KOPT-K1 (cell line): ENCODE results near the gene EXOC4.
"Not testable (repeated sequence)": the region's sequence is repeated elsewhere in the genome, so short reads cannot be mapped to it uniquely, and the experiment has no call there.

Experiments
- H3K27ac ChIP-seq: fragments of 200-600 bp; sonication (generic); 2 replicates; pipeline ENCODE4 v1.5.1; 2016; ENCODE audit warnings: antibody characterized with exemption, mild to moderate bottlenecking, low read depth, low read length; ENCODE audit not compliant: poor library complexity, severe bottlenecking
- H3K36me3 ChIP-seq: fragments of 200-600 bp; sonication (generic); 2 replicates; pipeline ENCODE4 v1.5.1; 2017; ENCODE audit warnings: antibody characterized with exemption, mild to moderate bottlenecking, low read length, moderate library complexity; ENCODE audit not compliant: insufficient read depth
- H3K9me3 ChIP-seq: fragments of 200-600 bp; sonication (generic); 2 replicates; pipeline ENCODE4 v1.5.1; 2017; ENCODE audit warnings: antibody characterized with exemption, low read length, mild to moderate bottlenecking; ENCODE audit not compliant: insufficient read depth, poor library complexity, severe bottlenecking

The EXOC4 gene

DNA sequence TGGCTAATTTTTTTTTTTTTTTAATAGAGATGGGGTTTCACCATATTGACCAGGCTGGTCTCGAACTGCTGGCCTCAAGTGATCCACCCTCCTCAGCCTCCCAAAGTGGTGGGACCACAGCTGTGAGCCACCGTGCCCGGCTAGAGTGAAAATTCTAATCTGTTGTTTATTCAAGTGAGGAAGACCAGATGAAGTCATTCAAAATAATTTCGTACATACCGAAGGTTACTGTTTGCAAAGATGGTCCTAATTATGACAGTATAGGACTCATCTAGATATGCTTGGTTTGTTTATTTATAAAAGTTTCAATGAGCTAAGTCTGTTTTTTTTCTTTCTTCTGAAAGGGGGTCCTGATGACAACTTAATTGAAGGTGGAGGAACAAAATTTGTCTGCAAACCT is 376.8 kb downstream of the EXOC4 start:
- Histone ChIP-seq H3K9me3 (peaks cover 6% of the 10 kb centered on the region), H3K36me3 (peaks cover 7% of the 10 kb centered on the region; the same call in 1 of the 2 replicates), H3K27ac (no peak overlapping the region)

DNA sequence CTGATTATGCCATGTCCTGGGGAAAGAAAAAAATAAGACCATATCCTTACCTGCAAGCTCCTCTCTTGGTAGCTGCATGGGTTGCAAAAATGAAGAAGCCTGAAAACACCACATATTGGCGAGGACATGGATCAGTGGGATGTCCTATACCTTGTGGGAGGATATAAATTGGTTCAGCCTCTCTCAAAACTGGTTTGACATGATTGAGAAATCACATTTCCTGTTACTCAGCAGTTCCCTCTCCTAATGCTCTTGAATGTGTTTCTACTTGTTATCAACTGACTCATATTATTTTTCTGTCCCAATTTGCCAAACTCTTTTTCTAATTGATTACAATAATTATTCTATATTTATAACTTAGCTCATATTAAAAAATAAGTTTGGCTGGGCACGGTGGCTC is 380.2 kb downstream of the EXOC4 start:
- H3K27ac ChIP-seq: no peak overlapping the region

DNA sequence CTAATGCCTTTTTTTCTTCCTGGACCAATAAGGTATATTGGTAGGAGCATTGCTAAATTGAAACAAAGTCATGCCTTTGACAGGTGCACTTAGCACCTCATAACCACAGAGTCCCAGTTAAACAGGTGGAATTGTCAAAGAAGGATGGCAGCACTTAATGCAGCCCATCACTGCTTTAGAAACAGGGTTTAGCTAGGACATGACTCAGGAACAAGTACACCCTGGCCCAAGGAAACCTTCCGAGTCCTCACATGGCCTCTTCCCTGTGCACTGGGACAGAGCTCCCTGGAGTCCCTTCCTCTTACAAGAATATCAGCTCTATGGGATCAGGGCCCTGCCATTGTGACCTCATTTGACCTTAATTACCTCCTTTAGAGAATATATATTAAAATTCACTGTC is 382.7 kb downstream of the EXOC4 start:
- Histone ChIP-seq H3K36me3 (no peaks in the 10 kb centered on the region; the same call in 1 of the 2 replicates), H3K27ac (no peak overlapping the region), H3K9me3 (peaks cover 6% of the 10 kb centered on the region)

More for the DNA sequence above, 380.2 kb downstream of the EXOC4 start:
- H3K9me3 ChIP-seq: peaks cover 6% of the 10 kb centered on the region
- H3K36me3 ChIP-seq: peaks cover 7% of the 10 kb centered on the region; the same call in 1 of the 2 replicates

DNA sequence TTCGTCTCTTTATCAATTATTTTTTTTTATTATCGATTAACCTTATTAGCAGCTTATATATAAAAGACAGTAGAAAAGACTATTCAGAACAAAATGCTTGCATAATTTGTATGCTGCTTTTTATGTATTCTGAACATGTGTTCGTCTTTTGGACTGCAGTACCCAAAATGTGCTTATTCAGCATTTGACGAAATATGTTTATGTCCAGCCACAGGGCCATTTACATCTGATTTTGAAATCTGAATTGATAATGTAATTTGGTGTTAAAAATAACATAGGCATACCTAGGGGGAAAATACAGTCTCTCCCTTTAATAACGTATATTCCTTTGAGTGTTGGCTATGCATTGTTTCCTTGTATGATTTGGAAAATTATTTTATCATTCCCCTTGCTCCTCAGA is 386.0 kb downstream of the EXOC4 start:
- H3K36me3 ChIP-seq: no peaks in the 10 kb centered on the region
- peaks cover under 1% of the 10 kb centered on the region for H3K9me3 ChIP-seq
- no peak overlapping the region for H3K27ac ChIP-seq

DNA sequence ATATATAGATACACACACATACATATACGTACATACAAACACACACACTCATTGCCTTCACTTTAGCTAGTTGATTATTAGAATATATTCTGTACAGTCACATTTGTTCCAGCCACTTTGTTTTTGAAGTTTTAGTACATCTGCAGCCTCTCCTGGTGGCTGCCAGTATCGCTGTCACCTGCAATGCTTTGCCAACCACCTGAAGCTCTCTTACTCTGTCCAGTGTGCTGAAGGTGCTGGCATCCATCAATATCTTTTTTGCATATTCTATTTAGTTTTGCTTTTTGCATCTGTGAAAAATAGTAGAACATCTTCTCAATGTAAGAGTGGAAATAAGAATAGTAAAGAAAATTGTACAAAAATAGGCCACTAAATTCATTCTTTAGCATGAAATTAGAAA is 388.6 kb downstream of the EXOC4 start:
- no peaks in the 10 kb centered on the region for H3K36me3 ChIP-seq
- H3K9me3 ChIP-seq: peaks cover 5% of the 10 kb centered on the region
- H3K27ac ChIP-seq: no peak overlapping the region

DNA sequence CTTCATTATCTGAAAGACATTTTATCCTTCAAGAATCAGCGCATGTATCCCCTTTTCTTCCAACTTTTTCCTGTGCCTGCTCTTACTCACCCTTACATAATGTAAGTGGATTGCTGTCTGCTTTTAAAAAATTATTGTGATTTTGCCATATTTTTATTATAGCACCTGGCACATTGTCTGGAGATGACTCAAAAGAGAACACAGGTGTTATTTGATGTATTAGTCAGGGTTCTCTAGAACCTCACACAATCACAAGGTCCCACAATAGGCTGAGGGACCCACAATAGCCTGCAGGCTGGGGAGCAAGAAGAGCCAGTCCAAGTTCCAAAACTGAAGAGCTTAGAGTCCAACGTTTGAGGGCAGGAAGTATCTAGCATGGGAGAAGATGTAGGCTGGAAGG is 390.0 kb downstream of the EXOC4 start:
- Histone ChIP-seq H3K9me3 (peaks cover 5% of the 10 kb centered on the region), H3K27ac (no peak overlapping the region), H3K36me3 (no peaks in the 10 kb centered on the region)

DNA sequence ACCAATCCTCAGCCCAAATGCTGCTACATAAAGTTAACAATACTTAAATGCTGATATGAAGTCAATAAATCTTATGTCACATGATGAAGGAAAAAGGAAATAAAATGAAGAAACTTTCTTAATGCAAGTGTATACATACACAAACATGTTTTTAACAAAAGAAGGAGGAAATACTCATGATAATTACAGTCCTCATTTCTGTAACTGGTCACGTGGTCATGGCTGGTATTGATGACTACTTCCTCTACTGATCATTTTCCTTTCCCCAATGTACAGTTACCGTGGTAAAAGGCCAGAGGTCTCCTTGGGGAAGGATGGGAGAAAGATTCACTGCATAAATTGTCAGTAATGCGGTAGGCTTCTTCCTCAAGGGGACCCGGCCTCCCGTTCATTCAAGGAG is 390.8 kb downstream of the EXOC4 start:
- H3K36me3 ChIP-seq, H3K9me3 ChIP-seq, H3K27ac ChIP-seq: not testable (repeated sequence)

DNA sequence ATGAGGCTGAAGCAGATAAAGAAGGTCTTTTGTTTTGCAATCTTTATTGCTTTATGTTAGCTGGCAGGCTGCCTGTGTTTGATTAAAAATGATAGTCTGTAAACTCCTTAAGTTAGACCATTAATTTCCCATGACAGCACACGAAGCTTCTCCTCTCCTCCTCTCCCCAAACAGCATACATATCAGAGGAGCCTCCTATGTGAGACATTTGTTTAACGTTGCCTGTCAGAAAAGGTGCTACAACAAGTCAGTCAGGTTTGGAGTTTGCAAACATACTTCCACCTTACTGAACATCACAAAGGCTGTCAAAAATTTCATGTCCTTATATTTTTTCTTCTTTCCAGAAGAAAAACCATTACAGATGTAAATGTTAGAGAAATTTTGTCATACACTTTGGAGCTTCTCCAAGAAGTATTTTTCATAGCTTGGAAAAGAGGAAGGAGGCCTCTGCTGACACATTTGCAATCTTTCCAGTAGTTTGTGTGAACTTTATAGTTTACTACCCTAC is 393.1 kb downstream of the EXOC4 start:
- Histone ChIP-seq H3K27ac (no peak overlapping the region), H3K9me3 (peaks cover 5% of the 10 kb centered on the region), H3K36me3 (no peaks in the 10 kb centered on the region)

DNA sequence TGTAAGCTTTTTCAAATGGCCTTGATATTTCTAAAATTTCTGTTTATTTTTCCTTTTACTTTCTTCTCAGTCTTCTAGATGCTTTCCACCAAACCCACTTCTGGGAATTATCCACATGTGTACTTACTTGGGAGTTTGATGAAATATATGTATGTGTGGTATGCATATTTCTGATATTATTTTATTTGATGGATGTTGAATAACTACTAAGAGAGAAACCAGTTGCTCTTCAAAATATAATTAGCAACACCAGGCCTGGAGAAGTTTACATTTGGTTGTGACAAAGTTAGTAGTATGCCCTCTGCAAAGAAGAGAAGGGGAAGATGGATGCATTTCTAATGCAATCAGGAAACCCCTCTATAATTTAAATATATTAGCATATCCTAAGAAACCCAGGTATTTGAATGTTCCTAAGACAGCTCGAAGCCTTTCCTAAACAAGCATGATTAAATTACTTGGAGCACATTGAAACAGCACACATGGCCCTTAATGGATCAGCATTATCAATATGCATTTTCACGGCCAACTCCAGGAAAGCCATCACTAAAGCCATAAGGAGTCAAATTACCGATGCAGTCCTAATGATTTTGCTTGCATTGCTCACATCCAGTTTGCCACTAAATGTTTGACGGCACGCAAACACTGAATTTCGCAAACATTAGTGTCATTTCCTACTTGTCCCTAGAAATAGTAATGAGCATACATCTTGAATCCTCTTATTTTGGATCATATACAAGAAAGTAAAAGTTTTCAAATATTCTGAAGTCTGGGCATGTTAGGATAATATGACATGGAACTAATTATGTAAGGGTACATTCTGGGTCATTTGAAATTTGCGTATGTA is 393.8 kb downstream of the EXOC4 start:
- Histone ChIP-seq H3K9me3 (peaks cover 5% of the 10 kb centered on the region), H3K36me3 (no peaks in the 10 kb centered on the region), H3K27ac (no peak overlapping the region)

DNA sequence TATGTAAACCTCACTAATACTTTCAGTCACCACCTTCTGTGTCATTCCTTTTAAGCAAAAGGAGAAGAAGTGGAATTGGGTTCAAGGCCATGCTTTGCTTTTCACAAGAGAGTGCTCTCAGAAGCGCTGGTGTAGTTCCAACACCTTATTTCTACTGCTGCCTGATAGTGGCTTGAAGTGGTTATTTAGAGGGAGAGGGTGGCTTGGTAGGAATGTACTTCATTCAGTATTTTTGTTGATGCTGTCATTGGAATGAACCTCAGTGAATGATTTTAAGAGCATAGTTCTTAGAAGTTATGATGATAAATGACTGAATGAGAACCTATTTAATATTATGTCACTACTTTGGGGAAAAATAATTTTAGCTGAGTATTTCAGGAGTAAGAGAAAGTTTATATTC is 396.7 kb downstream of the EXOC4 start:
- no peak overlapping the region for H3K27ac ChIP-seq
- H3K9me3 ChIP-seq: no peaks in the 10 kb centered on the region
- no peaks in the 10 kb centered on the region for H3K36me3 ChIP-seq

DNA sequence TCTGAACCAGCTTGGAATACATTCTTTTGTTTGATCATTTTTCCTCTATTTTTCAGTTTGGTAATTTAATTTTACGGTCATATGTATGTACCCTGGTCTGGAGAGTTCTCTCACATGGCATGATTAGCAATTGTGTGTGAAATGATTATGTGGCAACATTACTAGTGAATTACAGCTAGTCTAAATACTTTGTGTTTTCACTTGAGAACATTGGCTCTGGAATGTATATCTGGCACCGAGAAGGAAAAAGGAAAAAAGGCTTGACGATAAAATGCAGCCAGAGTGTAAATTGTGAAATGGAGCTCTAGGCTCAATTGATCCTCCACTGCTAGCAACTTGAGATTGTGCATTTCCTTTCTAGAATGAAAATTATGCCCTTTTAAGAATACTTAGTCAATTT is 397.2 kb downstream of the EXOC4 start:
- Histone ChIP-seq H3K36me3 (no peaks in the 10 kb centered on the region), H3K27ac (no peak overlapping the region), H3K9me3 (no peaks in the 10 kb centered on the region)

DNA sequence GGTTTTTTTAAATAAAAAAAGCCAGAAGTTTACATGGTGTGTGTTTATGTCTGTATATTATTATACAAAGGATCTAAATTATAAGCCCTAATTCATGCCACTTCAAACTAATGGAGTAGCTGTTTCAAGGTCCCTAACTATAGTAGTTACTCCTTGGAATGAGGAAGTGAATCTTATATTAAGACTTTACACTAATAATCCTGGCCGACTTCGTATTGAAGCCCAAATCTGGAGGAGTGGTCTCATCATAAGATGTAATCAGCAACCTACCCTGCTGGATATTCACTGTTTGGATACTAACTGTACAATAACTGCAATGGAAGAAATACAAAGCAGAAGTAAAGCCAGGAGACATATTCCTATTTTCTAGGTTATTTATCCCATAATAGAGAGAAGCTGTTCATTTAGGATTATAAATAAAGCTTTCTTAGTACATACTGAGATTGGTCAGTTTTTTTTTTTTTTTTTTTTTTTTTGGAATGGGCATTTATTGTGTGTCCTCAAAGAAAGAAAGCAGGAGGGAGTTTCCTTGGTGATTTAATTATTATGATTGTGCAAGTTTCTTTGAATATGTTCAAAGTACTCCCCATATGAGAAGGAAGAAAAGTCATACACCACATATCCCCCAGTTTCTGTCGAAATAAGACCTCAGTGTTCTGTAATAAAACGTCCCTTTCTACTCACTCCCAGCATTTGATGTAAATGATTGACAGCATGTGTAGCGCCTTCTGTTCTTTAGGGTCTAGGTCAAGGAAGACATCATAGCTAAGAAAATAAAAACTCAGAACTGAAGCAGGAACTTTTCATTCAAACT is 397.8 kb downstream of the EXOC4 start:
- no peaks in the 10 kb centered on the region for H3K9me3 ChIP-seq
- no peak overlapping the region for H3K27ac ChIP-seq
- H3K36me3 ChIP-seq: no peaks in the 10 kb centered on the region

DNA sequence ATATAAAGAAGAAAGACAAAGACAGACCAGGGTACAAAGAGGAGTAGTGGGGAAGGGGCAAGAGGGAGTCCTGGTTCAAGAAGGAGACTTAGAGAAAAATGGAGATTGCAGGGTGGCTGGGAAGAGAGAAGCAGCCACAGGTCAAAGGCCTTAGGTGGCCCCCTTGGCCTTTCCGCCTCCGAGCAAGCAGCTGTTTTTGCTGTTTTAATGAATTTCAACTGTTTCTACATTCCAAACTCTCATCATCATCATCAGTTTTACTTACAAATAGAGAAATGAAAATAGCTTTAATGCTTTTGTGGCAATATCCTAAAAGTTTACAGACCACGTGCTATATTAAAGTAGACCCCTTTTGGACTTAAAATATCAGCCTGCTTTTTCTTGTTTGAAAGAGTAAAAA is 399.7 kb downstream of the EXOC4 start:
- Histone ChIP-seq H3K9me3 (no peaks in the 10 kb centered on the region), H3K36me3 (no peaks in the 10 kb centered on the region), H3K27ac (no peak overlapping the region)

DNA sequence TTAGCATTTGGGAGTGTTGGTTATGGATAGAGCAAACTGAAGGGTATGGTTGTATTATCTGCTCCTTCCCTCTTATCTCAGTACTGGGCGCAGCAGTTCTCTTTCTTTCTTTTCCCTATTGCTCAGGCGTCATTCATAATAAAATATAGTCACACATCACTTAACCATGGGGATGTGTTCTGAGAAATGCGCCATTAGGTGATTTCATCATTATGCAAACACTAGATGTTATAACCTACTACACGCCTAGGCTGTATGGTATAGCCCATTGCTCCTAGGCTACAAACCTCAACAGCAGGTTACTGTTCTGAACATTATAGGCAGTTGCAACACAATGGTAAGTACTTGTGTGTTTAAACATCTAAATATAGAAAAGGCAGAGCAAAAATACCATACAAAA is 401.7 kb downstream of the EXOC4 start:
- Histone ChIP-seq H3K9me3 (no peaks in the 10 kb centered on the region), H3K27ac (no peak overlapping the region), H3K36me3 (no peaks in the 10 kb centered on the region)

DNA sequence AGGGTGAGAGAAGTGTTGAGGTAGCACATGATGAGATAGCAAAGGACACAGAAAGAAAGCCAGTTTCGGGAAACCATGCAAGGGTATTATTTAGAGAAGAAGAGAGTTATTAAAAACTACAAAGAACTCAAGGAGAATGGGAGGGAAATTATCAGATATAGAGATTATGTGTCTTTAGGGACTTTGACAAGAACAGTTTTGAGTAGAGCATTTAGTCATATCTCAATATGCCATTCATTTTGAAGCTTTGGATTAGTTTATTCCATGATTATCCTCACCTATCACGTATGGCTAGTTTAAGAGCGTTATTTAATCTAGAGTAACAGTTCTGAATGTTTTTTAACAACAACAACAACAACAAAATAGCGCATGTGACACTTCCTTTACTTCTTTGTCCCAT is 409.4 kb downstream of the EXOC4 start:
- Histone ChIP-seq H3K36me3 (no peaks in the 10 kb centered on the region), H3K27ac (no peak overlapping the region), H3K9me3 (no peaks in the 10 kb centered on the region)
